ENCODE data around the gene EDEM1.
A peak's percentile ranks its signal among the peaks of the same experiment; 100 is the strongest.

Gene EDEM1

GRCh38 chr3:5258526-5258925 lies 71.0 kb downstream of the EDEM1 start:
- Histone ChIP-seq H3K9me3 (ENCODE audit: insufficient read depth, low read length) (no peaks in the 10 kb centered on the region), H4K20me1 (ENCODE audit: low read depth, low read length) (no peaks in the 10 kb centered on the region), H3K4me2 (ENCODE audit: low read depth, low read length, poor library complexity, severe bottlenecking) (no peak overlapping the region)

GRCh38 chr3:5260992-5261501 lies 73.5 kb downstream of the EDEM1 start:
- Histone ChIP-seq H3K9me3 (ENCODE audit: insufficient read depth, low read length) (no peaks in the 10 kb centered on the region), H2AFZ (ENCODE audit: low read depth, low read length, severe bottlenecking) (peak overlapping the region; percentile 42), H3K9me2 (replicated peaks; ENCODE audit: insufficient read depth, low read length) (no peaks in the 10 kb centered on the region), H3K36me3 (ENCODE audit: low read length) (no peaks in the 10 kb centered on the region), H3K27me3 (ENCODE audit: low read length) (no peaks in the 10 kb centered on the region), H3K79me2 (ENCODE audit: insufficient read depth, low read length) (no peaks in the 10 kb centered on the region), H3K4me3 (ENCODE audit: insufficient read depth, low read length, poor library complexity, severe bottlenecking) (no peak overlapping the region), H4K20me1 (ENCODE audit: low read depth, low read length) (no peaks in the 10 kb centered on the region), H3K9ac (ENCODE audit: low read length) (no peak overlapping the region), H3K27ac (ENCODE audit: low read depth, low read length) (no peak overlapping the region), H3K4me2 (ENCODE audit: low read depth, low read length, poor library complexity, severe bottlenecking) (peak overlapping the region; percentile 28), H3F3A (ENCODE audit: insufficient read depth) (no peaks in the 10 kb centered on the region)
- no peak for TF ChIP-seq CTCF (IDR thresholded peaks at IDR 0.05; ENCODE audit: insufficient read depth, low read length, poor library complexity, severe bottlenecking)
- no peak for TF ChIP-seq EZH2phosphoT487 (conservative IDR thresholded peaks at IDR 0.05; ENCODE audit: low read length)

More at GRCh38 chr3:5258526-5258925, 71.0 kb downstream of the EDEM1 start:
- no peak overlapping the region for H3K9ac ChIP-seq (ENCODE audit: low read length)
- no peak overlapping the region for H3K27ac ChIP-seq (ENCODE audit: low read depth, low read length)
- no peaks in the 10 kb centered on the region for H3K27me3 ChIP-seq (ENCODE audit: low read length)
- H3K79me2 ChIP-seq (ENCODE audit: insufficient read depth, low read length) = no peaks in the 10 kb centered on the region
- no peaks in the 10 kb centered on the region for H3F3A ChIP-seq (ENCODE audit: insufficient read depth)
- H2AFZ ChIP-seq (ENCODE audit: low read depth, low read length, severe bottlenecking) = no peak overlapping the region
- H3K9me2 ChIP-seq (replicated peaks; ENCODE audit: insufficient read depth, low read length) = no peaks in the 10 kb centered on the region
- H3K4me3 ChIP-seq (ENCODE audit: insufficient read depth, low read length, poor library complexity, severe bottlenecking) = no peak overlapping the region
- no peak for TF ChIP-seq CTCF (IDR thresholded peaks at IDR 0.05; ENCODE audit: insufficient read depth, low read length, poor library complexity, severe bottlenecking)
- TF ChIP-seq EZH2phosphoT487 (conservative IDR thresholded peaks at IDR 0.05; ENCODE audit: low read length) = no peak
- no peaks in the 10 kb centered on the region for H3K36me3 ChIP-seq (ENCODE audit: low read length)

GRCh38 chr3:5262507-5262906 lies 75.0 kb downstream of the EDEM1 start:
- H3K4me3 ChIP-seq (ENCODE audit: insufficient read depth, low read length, poor library complexity, severe bottlenecking) = no peak overlapping the region
- H3K9me3 ChIP-seq (ENCODE audit: insufficient read depth, low read length) = no peaks in the 10 kb centered on the region
- H3K4me2 ChIP-seq (ENCODE audit: low read depth, low read length, poor library complexity, severe bottlenecking) = no peak overlapping the region
- no peaks in the 10 kb centered on the region for H3F3A ChIP-seq (ENCODE audit: insufficient read depth)
- H3K9ac ChIP-seq (ENCODE audit: low read length) = no peak overlapping the region
- TF ChIP-seq CTCF (IDR thresholded peaks at IDR 0.05; ENCODE audit: insufficient read depth, low read length, poor library complexity, severe bottlenecking) (no peak), EZH2phosphoT487 (conservative IDR thresholded peaks at IDR 0.05; ENCODE audit: low read length) (no peak)
- H3K36me3 ChIP-seq (ENCODE audit: low read length) = no peaks in the 10 kb centered on the region
- H3K27ac ChIP-seq (ENCODE audit: low read depth, low read length) = no peak overlapping the region
- H4K20me1 ChIP-seq (ENCODE audit: low read depth, low read length) = no peaks in the 10 kb centered on the region
- no peaks in the 10 kb centered on the region for H3K9me2 ChIP-seq (replicated peaks; ENCODE audit: insufficient read depth, low read length)
- H3K79me2 ChIP-seq (ENCODE audit: insufficient read depth, low read length) = no peaks in the 10 kb centered on the region
- H3K27me3 ChIP-seq (ENCODE audit: low read length) = no peaks in the 10 kb centered on the region
- H2AFZ ChIP-seq (ENCODE audit: low read depth, low read length, severe bottlenecking) = no peak overlapping the region
